ENCODE measurements around the gene TMEM130.

Gene TMEM130

DNA sequence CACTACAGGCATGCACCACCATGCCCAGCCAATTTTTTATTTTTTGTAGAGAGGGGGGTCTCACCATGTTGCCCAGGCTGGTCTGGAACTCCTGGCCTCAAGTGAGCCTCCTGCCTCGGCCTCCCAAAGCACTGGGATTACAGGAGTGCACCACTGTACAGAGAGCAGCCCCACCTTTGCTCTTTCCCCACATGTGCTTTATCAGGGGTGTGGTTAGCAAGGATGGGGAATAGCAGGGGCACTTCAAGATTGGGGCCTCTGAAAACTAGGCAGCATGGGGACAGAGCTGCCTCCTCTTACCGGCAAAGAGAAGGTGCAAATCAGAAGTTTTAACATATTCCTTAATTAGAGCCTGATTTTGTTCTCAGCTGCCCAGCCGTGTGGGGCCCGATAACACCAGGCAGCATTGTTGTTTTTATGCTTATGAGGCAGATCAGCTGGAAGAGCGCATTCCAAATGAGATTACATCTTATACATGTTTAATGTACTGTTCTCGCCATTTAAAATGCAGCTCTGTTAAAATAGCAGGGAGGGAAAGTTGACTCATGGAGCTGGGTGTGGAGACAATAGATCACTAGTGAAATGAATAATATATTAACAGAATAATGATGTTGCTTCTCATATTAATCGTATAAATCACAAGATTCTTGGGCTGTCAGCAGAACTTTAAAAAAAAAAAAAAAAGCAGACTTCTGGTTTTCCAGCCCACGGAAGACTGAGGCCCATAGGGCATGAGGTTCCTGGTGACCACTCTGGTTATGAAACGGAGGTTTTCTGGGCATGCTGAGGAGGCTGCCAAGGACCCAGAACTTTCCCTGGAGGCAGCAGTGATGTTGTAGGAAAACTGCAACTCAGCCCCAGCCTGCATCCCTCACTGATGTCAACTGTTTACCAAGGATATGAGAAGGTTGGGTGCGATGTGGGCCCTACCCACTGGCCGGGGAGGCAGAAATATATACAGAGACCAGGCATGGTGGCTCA is 62.5 kb downstream of the TMEM130 start:
- DNase-seq, result no peak

DNA sequence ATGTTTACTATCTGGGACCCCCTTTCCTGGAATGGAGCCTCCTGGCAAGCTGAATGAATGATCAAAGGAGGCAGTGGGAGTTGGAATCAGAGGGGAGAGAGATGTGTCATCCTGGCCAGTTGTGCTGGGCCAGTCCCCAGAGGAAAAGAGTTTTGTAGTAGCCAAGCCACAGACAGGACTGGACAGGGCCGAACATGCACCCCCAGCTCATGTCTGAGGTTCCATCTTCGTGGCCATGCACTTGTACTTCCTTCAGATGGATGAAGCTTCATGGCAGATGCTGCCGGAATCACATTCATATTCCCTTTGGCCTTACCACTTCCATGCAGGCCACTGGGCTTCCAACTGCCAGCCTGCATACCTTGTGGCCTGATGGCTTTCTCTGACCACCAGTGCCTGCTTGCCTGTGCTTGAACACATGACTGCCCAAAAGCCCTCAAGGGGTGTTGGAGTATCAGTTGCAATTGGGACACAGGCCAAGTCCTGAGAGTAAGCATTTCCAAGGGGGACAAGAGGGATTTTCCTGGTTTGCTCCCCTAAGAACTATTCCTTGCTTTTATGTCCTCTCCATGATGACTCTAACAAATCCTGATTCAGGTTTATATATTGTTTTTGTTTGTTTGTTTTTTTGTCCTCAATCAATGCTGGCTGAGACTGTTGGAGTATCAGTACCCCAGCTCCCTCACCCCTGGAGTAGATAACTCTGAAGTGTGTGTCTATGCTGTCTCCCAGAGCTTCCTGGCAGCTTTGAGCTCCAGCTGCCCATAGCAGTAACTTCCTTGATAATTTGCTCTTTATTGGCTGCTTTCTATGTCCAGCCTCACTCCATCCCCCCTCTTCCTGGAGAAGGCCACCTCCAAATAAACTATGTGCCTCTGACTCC is 63.6 kb downstream of the TMEM130 start:
- no peak for DNase-seq

GRCh38 chr7:98802781-98803110 is 67.1 kb downstream of the TMEM130 start:
- no peak for DNase-seq

- DNase-seq, result no peak
These were observed 67.6 kb downstream of the TMEM130 start for GRCh38 chr7:98802088-98802780.

DNA sequence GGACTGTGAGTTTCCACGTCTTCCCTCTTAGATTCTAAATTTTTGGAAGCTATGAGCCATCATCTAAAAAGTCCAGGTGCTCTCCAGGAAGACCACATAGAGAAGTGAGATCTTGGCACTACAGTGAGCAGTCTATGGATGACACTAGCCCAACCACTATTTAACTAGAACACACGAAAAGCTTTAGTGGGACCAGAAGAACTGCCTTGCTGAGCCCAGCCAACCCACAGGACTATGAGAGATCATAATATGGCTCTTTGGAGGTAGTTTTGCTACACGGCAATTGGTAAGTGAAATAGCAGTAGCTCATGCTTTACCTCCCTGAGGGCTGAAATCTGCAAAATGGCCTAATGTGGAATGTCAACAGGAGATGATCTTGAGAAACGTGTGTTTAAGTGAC is 68.8 kb downstream of the TMEM130 start:
- no peak for DNase-seq

- DNase-seq, result no peak
These were observed 72.7 kb downstream of the TMEM130 start for GRCh38 chr7:98797150-98797549.
